ENCODE data around the gene STAT2. TPM values are rescaled to one million over a fixed set of nuclear protein-coding genes. Genes with fewer than 3 reads are reported as not detected.

The STAT2 gene
- total and polyA plus RNA-seq, 9 of the 15 experiments (the other 6 are each of a cell fraction or from before 2014, with no cell fraction given), result 15.5 to 46.9 (median 40.1) TPM

DNA sequence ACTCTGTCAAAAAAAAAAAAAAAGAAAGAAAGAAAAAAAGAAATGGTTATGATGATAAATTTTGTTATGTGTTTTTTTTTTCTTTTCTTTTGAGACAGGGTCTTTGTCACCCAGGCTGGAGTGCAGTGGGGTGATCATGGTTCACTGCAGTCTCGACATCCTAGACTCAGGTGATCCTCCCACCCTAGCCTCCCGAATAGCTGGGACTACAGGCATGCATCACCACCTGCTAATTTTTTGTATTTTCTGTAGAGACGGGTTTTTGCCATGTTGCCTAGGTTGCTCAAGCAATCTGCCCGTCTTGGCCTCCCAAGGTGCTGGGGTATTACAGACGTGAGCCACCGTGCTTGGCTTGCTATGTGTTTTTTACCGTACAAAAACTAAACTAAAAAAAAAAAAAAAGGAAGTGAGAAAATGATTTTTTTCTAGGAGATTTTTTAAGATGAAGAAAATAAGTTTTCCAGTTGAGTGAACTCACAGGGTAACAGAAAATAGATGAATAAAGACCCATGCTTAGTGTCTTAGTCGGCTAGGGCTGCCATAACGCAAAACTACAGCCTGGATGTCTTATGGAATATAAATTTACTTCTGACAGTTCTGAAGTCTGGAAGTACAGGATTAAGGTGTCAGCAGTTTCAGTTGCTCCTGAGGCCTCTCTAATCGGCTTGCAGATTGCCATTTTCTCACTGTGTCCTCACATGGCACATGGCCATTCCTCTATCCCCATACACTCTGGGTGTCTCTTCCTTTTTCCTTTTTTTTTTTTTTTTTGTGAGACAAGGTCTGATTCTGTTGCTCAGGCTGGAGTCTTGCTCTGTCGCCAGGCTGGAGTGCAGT is 15.9 kb upstream of the STAT2 start (continued):
- TF ChIP-seq TEAD4 (IDR thresholded peaks at IDR 0.05; ENCODE audit: low read length) (peak; percentile 63), TEAD4 (CRISPR knock-in tag; IDR thresholded peaks at IDR 0.05; ENCODE audit: borderline replicate concordance) (no peak), BRCA1 (IDR thresholded peaks at IDR 0.05) (no peak), BRCA1 (CRISPR knock-in tag; IDR thresholded peaks at IDR 0.05) (no peak), ZBED1 (IDR thresholded peaks at IDR 0.05) (no peak), CBFA2T2 (conservative IDR thresholded peaks at IDR 0.05) (peak; percentile 74), L3MBTL2 (IDR thresholded peaks at IDR 0.05) (peak; percentile 50; the same call in 1 of the 2 replicates), STAT5A (IDR thresholded peaks at IDR 0.05; ENCODE audit: borderline replicate concordance, low read length) (0 out of 2 replicates have a peak, but pooled peaks have one; percentile 17), ARID1B (IDR thresholded peaks at IDR 0.05) (peak; percentile 85), LEF1 (IDR thresholded peaks at IDR 0.05) (peak; percentile 50; the same call in 1 of the 2 replicates), MAFG (tag; conservative IDR thresholded peaks at IDR 0.05) (peak; percentile 76), ADNP (tag; IDR thresholded peaks at IDR 0.05) (0 out of 2 replicates have a peak, but pooled peaks have one; percentile 48), TAL1 (IDR thresholded peaks at IDR 0.05) (peak; percentile 82), DPF2 (IDR thresholded peaks at IDR 0.05) (peak; percentile 47), ZNF384 (IDR thresholded peaks at IDR 0.05; ENCODE audit: low read depth, low read length) (peak; percentile 54; the same call in 1 of the 2 replicates), NFIC (IDR thresholded peaks at IDR 0.05) (peak; percentile 42; the same call in 1 of the 2 replicates), CHD4 (IDR thresholded peaks at IDR 0.05; ENCODE audit: insufficient read depth, insufficient replicate concordance, low read depth, low read length, poor library complexity, severe bottlenecking) (no peak), YY1 (IDR thresholded peaks at IDR 0.05; ENCODE audit: borderline replicate concordance in 1 of 3, control insufficient read depth in 1 of 3, extremely low read depth in 1 of 3, insufficient read depth in 3 of 3, insufficient read length in 1 of 3, insufficient replicate concordance in 2 of 3, low read depth in 1 of 3, low read length in 2 of 3) (peak in 1 of 3 experiments; percentile 13)
- TF ChIP-seq, protein P1, sequence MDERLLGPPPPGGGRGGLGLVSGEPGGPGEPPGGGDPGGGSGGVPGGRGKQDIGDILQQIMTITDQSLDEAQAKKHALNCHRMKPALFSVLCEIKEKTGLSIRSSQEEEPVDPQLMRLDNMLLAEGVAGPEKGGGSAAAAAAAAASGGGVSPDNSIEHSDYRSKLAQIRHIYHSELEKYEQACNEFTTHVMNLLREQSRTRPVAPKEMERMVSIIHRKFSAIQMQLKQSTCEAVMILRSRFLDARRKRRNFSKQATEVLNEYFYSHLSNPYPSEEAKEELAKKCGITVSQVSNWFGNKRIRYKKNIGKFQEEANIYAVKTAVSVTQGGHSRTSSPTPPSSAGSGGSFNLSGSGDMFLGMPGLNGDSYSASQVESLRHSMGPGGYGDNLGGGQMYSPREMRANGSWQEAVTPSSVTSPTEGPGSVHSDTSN (CRISPR knock-in tag; IDR thresholded peaks at IDR 0.05; ENCODE audit: low read depth), result no peak
- TF ChIP-seq, protein P1 (tag; conservative IDR thresholded peaks at IDR 0.05; ENCODE audit: low read depth), result peak; percentile 87
- TF ChIP-seq, protein P2, sequence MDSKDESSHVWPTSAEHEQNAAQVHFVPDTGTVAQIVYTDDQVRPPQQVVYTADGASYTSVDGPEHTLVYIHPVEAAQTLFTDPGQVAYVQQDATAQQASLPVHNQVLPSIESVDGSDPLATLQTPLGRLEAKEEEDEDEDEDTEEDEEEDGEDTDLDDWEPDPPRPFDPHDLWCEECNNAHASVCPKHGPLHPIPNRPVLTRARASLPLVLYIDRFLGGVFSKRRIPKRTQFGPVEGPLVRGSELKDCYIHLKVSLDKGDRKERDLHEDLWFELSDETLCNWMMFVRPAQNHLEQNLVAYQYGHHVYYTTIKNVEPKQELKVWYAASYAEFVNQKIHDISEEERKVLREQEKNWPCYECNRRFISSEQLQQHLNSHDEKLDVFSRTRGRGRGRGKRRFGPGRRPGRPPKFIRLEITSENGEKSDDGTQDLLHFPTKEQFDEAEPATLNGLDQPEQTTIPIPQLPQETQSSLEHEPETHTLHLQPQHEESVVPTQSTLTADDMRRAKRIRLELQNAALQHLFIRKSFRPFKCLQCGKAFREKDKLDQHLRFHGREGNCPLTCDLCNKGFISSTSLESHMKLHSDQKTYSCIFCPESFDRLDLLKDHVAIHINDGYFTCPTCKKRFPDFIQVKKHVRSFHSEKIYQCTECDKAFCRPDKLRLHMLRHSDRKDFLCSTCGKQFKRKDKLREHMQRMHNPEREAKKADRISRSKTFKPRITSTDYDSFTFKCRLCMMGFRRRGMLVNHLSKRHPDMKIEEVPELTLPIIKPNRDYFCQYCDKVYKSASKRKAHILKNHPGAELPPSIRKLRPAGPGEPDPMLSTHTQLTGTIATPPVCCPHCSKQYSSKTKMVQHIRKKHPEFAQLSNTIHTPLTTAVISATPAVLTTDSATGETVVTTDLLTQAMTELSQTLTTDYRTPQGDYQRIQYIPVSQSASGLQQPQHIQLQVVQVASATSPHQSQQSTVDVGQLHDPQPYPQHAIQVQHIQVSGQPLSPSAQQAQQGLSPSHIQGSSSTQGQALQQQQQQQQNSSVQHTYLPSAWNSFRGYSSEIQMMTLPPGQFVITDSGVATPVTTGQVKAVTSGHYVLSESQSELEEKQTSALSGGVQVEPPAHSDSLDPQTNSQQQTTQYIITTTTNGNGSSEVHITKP (IDR thresholded peaks at IDR 0.05; ENCODE audit: partially characterized antibody), result peak; percentile 73
- TF ChIP-seq, protein P3, sequence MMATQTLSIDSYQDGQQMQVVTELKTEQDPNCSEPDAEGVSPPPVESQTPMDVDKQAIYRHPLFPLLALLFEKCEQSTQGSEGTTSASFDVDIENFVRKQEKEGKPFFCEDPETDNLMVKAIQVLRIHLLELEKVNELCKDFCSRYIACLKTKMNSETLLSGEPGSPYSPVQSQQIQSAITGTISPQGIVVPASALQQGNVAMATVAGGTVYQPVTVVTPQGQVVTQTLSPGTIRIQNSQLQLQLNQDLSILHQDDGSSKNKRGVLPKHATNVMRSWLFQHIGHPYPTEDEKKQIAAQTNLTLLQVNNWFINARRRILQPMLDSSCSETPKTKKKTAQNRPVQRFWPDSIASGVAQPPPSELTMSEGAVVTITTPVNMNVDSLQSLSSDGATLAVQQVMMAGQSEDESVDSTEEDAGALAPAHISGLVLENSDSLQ (IDR thresholded peaks at IDR 0.05), result peak; percentile 73

Measured in K562 (cell line).